Esophagus squamous epithelium (tissue), 5 donors: Measurements from ENCODE around the gene SPSB1. TPM values are rescaled to one million over a fixed set of nuclear protein-coding genes. Genes with fewer than 3 reads are reported as not detected.

Source experiments
- DNase-seq: peaks from one replicate; lab custom pipeline; 2025; lab: John Stamatoyannopoulos, UW
- H3K27ac ChIP-seq, 4 donors: fragments of 200-600 bp; sonication (generic); one replicate each; pipeline ENCODE4 v1.5.1; 2016 to 2019; ENCODE audit warnings: mild to moderate bottlenecking in 1 of 4
- H3K27me3 ChIP-seq, 4 donors: fragments of 200-600 bp; sonication (generic); 1 replicate in 3 of 4; 2 replicates in 1 of 4; pipeline versions ENCODE4 v1.5.1 to v1.6.0; 2017 to 2021; ENCODE audit warnings: antibody characterized with exemption in 1 of 4
- H3K36me3 ChIP-seq, 3 donors: fragments of 200-600 bp; sonication (generic); one replicate each; pipeline ENCODE4 v1.5.1; 2016 to 2019
- H3K4me1 ChIP-seq, 3 donors: fragments of 200-600 bp; sonication (generic); one replicate each; pipeline ENCODE4 v1.5.1; 2017 to 2019
- H3K4me3 ChIP-seq, 4 donors: fragments of 200-600 bp; sonication (generic); 1 replicate in 3 of 4; 2 replicates in 1 of 4; pipeline ENCODE4 v1.5.1; 2016 to 2019; ENCODE audit warnings: mild to moderate bottlenecking in 2 of 4, moderate library complexity in 1 of 4
- H3K9me3 ChIP-seq, 3 donors: fragments of 200-600 bp; sonication (generic); one replicate each; pipeline ENCODE4 v1.5.1; 2016 to 2019
- POLR2A ChIP-seq, 4 donors: fragments of 450-650 bp; IDR thresholded peaks; one replicate each; pipeline ENCODE4 v1.6.1; 2017; ENCODE audit warnings: antibody characterized with exemption in 4 of 4, mild to moderate bottlenecking in 4 of 4, moderate library complexity in 3 of 4
- WGBS, 2 donors: methylation state at CpG; one replicate each; pipeline ENCODE4 v1.1.5; 2018; 5-methylcytosine and 5-hydroxymethylcytosine counted together
- intact Hi-C: fragments of 100-400 bp; cut with DNase I; formaldehyde crosslinking; loops from one replicate; pipeline ENCODE4 v1.15.0; 2022
- total RNA-seq, 4 donors: library from RNA; depleted of rRNA; stranded (reverse); fragments of >200 nt; gene quantifications; one replicate each; pipeline ENCODE4 v1.1.0, GENCODE V29; 2016
- TF ChIP-seq, protein P1 (sequence below), 6 experiments: fragments of 450-650 bp in 4 of 6; fragments of 200-600 bp in 2 of 6; sonication (generic) in 2 of 6; IDR thresholded peaks; one replicate each; pipeline ENCODE4 v1.5.1; 2016 to 2019; ENCODE audit warnings: antibody characterized with exemption in 6 of 6, mild to moderate bottlenecking in 4 of 6, moderate library complexity in 4 of 6
- donor health status: DM: yes; HTN: yes; CAD: no.

SPSB1 gene
- total RNA-seq, 4 donors from 2014 or later: 15.2 to 35.5 (median 25.2) TPM

DNA sequence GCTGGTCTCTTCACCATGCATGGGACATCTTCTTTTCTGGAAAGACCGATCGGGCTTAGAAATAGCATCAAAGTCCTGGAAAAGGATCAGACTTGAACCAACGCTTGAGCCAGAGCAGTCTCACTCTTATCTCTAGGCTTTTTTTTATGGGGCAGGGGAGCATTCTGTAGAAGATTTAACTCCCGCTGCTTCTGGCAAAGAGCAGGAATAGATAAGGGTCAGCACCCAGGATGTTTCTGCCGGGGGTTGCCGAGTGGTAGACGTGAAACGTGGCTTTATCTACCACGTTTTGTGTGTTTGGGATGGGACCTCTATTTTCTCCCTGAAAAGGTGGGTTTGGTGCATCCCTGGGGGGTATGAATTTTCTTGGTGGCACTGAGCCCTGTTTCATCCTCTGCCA lies 18.8 kb downstream of the SPSB1 start:
- intact Hi-C loops: no loop called here
- Histone ChIP-seq H3K27me3 (no peaks in the 10 kb centered on the region), H3K4me3 (no peak overlapping the region), H3K4me1 (peaks cover 40 to 85% (median 60%) of the 10 kb centered on the region in 3 donors), H3K27ac (peak overlapping the region in 3 of 4 donors; percentile 9 to 28 (median 12)), H3K36me3 (peaks cover 0 to 11% (median 0%) of the 10 kb centered on the region in 3 donors), H3K9me3 (no peaks in the 10 kb centered on the region)
- no peak for DNase-seq
- TF ChIP-seq, protein P1, sequence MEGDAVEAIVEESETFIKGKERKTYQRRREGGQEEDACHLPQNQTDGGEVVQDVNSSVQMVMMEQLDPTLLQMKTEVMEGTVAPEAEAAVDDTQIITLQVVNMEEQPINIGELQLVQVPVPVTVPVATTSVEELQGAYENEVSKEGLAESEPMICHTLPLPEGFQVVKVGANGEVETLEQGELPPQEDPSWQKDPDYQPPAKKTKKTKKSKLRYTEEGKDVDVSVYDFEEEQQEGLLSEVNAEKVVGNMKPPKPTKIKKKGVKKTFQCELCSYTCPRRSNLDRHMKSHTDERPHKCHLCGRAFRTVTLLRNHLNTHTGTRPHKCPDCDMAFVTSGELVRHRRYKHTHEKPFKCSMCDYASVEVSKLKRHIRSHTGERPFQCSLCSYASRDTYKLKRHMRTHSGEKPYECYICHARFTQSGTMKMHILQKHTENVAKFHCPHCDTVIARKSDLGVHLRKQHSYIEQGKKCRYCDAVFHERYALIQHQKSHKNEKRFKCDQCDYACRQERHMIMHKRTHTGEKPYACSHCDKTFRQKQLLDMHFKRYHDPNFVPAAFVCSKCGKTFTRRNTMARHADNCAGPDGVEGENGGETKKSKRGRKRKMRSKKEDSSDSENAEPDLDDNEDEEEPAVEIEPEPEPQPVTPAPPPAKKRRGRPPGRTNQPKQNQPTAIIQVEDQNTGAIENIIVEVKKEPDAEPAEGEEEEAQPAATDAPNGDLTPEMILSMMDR (IDR thresholded peaks at IDR 0.05): no peak
- TF ChIP-seq POLR2A (IDR thresholded peaks at IDR 0.05): no peak
- WGBS, 2 donors: 73 to 77% methylated on average over 9 of the region's 9 CpGs

DNA sequence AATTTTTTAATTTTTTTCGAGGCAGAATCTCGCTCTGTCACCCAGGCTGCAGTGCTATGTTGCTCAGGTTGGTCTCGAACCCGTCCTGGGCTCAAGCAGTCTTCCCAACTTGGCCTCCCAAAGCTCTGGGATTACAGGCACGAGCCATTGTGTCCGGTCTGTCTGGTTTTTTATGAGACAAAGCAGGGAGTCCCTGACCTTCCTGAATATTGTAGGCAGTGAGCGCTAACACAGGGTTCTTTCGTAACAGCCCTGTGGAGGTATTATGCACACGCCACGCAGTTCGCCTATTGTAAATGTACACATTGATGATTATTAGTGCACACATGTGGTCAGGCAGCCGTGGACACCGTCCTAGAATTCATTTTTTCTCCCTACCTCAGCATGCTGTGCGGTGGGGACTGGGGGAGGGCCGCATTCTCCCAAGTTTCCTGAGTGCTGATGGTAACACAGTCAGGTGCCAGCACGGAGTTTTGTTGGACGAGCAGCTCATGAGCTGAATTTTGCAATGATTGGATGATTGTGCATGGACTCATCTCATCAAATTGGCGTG lies 19.6 kb downstream of the SPSB1 start:
- 70 to 82% methylated on average over 13 to 18 of the region's 18 CpGs for WGBS, 2 donors
- Histone ChIP-seq H3K4me3 (no peak overlapping the region), H3K4me1 (peaks cover 45 to 86% (median 68%) of the 10 kb centered on the region in 3 donors), H3K36me3 (peaks cover 0 to 11% (median 0%) of the 10 kb centered on the region in 3 donors), H3K27me3 (no peaks in the 10 kb centered on the region), H3K9me3 (no peaks in the 10 kb centered on the region), H3K27ac (peak overlapping the region in 3 of 4 donors; percentile 9 to 38 (median 31))
- TF ChIP-seq POLR2A (IDR thresholded peaks at IDR 0.05): no peak
- intact Hi-C loops: no loop called here
- no peak for DNase-seq

DNA sequence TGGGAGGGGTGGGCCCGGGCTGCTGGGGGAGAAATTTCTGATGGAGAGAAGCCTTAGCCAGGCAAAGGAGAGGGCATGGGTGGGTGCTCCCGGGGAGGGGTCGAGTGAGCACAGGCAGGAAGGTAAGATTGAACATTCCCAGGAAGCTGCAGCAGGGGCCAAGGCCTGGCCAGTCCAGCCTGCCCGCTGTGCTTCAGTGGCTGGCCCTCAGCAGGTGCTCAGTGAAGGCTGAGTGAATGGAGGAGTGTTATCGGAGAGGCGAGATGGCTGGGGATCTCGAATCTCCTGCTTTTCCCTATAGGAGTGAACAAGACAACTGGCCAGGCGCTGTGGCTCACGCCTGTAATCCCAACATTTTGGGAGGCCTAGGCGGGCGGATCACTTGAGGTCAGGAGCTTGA lies 20.9 kb downstream of the SPSB1 start:
- no peak for TF ChIP-seq POLR2A (IDR thresholded peaks at IDR 0.05)
- TF ChIP-seq, protein P1 (IDR thresholded peaks at IDR 0.05): no peak
- H3K4me1 ChIP-seq: peaks cover 54 to 86% (median 73%) of the 10 kb centered on the region in 3 donors
- no peak overlapping the region for H3K4me3 ChIP-seq
- intact Hi-C loops: no loop called here
- H3K27ac ChIP-seq: peak overlapping the region in 3 of 4 donors; percentile 19 to 83 (median 79)
- no peak for DNase-seq
- peaks cover 0 to 16% (median 0%) of the 10 kb centered on the region in 3 donors for H3K36me3 ChIP-seq
- 90 to 92% methylated on average over 4 to 10 of the region's 11 CpGs for WGBS, 2 donors
- H3K27me3 ChIP-seq: no peaks in the 10 kb centered on the region
- H3K9me3 ChIP-seq: no peaks in the 10 kb centered on the region

DNA sequence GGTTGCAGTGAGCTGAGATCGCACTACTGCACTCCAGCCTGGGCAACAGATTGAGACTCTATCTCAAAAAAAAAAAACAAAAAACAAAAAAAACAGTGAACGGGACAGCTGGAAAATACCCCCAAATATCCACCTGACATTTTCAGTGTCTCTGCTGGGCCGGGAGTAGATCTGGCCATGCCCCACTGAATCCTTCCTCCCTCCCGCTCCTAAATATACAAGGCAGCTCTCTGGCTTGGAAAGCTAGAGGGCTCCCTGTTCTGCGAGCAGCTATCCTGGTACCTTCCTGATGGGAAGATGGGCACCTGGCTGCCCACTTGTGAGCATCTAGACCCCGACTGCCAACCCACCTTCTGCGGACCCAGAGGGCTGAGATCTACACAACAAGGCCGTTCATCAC lies 21.4 kb downstream of the SPSB1 start:
- Histone ChIP-seq H3K27ac (peak overlapping the region in 3 of 4 donors; percentile 79 to 83 (median 81)), H3K27me3 (no peaks in the 10 kb centered on the region), H3K36me3 (peaks cover 0 to 17% (median 0%) of the 10 kb centered on the region in 3 donors), H3K9me3 (no peaks in the 10 kb centered on the region), H3K4me3 (no peak overlapping the region), H3K4me1 (peaks cover 60 to 87% (median 74%) of the 10 kb centered on the region in 3 donors)
- 71 to 84% methylated on average over 7 to 8 of the region's 8 CpGs for WGBS, 2 donors
- no peak for DNase-seq
- no peak for TF ChIP-seq POLR2A (IDR thresholded peaks at IDR 0.05)
- TF ChIP-seq, protein P1 (IDR thresholded peaks at IDR 0.05): no peak
- intact Hi-C loops: no loop called here

DNA sequence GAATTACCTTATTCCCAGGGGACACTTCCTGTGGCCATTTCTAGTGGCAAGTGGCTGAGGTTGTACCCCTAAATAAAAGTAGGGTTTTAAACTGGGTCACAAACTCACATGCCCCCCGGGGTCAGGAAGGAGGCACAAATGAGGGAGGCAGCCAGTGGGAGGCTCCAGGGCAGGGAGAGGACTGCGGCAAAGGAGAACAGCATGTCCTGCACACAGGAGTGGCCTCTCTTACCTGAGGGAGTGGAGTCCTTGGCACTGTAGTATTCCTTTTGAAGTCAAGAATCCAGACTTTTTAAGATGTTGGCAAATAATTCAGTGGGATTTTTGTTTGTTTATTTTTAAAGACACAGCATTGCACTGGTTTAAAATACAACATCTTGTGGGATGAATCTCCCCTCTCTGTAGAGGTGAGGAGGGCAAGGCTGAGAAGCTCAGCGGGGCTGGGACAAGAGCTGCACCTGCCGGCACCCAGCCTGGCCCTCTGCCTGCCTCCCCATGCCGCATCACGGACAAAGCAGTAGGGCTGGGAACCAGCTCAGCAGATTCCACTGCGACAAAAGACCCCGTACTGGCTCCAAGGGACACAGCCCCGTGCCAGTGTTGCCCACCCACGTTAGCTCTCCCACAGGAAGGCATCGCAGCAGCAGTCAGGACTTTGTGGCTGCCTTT lies 22.2 kb downstream of the SPSB1 start:
- Histone ChIP-seq H3K4me3 (peak overlapping the region in 1 of 4 donors; percentile 35), H3K27ac (peak overlapping the region; percentile 65 to 83 (median 80)), H3K27me3 (no peaks in the 10 kb centered on the region), H3K9me3 (no peaks in the 10 kb centered on the region), H3K4me1 (peaks cover 66 to 95% (median 81%) of the 10 kb centered on the region in 3 donors), H3K36me3 (peaks cover 0 to 20% (median 0%) of the 10 kb centered on the region in 3 donors)
- DNase-seq: no peak
- intact Hi-C loops: no loop called here
- no peak for TF ChIP-seq POLR2A (IDR thresholded peaks at IDR 0.05)
- TF ChIP-seq, protein P1 (IDR thresholded peaks at IDR 0.05): no peak
- 53 to 58% methylated on average over 5 to 7 of the region's 11 CpGs for WGBS, 2 donors
